ENCODE measurements around the gene MCC.

The MCC gene

DNA sequence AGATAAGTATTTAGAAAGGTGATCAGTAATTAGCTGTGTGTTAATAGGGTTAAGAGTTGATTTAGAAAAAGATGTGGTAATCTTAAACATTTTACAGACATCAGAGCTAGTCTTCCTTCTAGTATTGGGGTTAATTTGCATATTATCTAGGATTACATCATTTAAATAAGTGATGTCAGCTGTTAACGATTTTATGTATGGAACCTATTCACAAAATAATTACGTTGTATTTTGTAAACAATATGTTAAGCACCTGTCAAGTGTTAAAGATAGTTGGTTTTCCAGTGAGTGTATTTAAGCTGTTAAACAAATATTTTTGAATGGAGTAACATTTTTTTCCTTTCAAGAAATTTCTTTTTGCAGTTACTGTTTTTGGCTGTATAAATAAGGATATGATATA lies 509.4 kb downstream of the MCC start:
- Histone ChIP-seq H3K4me1 (ENCODE audit: control insufficient read depth in 1 of 2, insufficient read depth in 2 of 2, low read length in 2 of 2) (peaks cover 4 to 37% of the 10 kb centered on the region in 2 donors), H3K27me3 (ENCODE audit: low read depth, low read length) (no peaks in the 10 kb centered on the region), H3K27ac (ENCODE audit: low read length) (no peak overlapping the region), H3K36me3 (ENCODE audit: control insufficient read depth in 1 of 2, insufficient read depth in 2 of 2, low read length in 2 of 2) (peaks cover 0 to 3% of the 10 kb centered on the region in 2 donors), H3K4me3 (ENCODE audit: low read depth in 1 of 2, low read length in 2 of 2) (peak overlapping the region in 1 of 2 donors; percentile 45), H3K9me3 (ENCODE audit: control insufficient read depth in 1 of 2, low read length in 2 of 2) (no peaks in the 10 kb centered on the region)

DNA sequence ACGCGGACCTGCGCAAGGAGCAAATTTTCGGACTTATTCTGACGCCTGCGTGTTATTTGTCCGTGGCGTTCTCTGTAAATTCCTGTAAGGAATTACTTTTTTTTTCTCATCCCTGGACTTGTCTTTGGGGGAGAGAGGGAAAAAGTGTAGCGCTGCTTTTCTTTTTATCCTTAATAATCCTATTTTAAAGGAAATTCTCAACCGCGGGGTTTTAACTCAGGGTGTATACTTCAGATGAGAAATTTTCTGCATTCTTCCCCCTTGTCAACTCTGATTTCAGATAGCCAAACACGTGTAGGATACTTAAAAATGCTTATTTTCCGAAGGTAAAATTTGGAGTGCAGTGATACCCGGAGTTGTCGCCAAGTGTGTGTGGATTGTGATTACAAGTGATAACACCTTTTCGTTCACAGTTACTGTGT lies 510.8 kb downstream of the MCC start:
- Histone ChIP-seq H3K4me3 (ENCODE audit: low read depth in 1 of 2, low read length in 2 of 2) (peak overlapping the region; percentile 94), H3K9me3 (ENCODE audit: control insufficient read depth in 1 of 2, low read length in 2 of 2) (no peaks in the 10 kb centered on the region), H3K4me1 (ENCODE audit: control insufficient read depth in 1 of 2, insufficient read depth in 2 of 2, low read length in 2 of 2) (peaks cover 4 to 33% of the 10 kb centered on the region in 2 donors), H3K27me3 (ENCODE audit: low read depth, low read length) (no peaks in the 10 kb centered on the region), H3K36me3 (ENCODE audit: control insufficient read depth in 1 of 2, insufficient read depth in 2 of 2, low read length in 2 of 2) (no peaks in the 10 kb centered on the region), H3K27ac (ENCODE audit: low read length) (peak overlapping the region; percentile 88)

DNA sequence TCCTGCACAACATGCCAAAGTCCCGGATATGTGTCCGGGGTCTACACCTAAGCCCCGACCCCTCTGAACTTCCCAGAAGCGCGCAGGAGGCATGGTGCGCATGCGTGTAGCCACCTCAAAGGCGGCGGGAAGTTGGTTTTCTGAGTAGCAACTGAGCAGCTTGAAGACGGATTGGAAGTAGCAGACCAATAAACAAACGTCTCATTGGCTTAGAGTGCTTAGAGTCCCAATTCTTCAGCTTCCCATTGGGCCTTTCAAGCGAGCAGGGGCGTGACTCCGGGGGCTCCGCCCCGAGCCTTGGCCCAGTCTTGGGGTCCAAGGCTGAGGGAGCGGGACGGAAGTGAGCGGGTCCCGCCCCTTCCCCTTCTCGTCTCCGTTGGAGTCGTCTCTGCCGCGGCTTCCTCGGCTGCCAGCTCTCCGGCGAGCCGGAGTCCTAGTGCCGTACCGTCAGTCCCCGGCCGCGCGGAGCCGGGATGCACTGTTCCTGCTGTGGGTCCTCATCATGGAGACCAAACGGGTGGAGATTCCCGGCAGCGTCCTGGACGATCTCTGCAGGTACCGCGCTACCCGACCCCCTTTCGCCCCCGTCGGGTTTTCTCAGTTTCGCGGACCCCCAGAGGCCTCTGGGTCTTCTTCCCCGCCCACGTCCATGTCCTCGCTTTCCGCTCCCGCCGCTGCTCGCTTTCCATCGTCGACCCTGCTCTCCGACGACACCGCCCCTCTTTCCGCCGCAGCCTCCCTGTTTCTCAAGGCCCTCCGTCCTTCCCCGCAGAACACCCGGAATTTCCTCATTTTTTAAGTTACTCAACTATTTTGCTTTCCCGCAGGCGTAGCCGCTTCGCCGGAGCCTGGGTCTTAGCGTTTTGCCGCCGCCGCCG lies 511.6 kb downstream of the MCC start, which contains the start of gene DCP2:
DCP2 (plus strand) TSS at position 367 of the 878 bp plus-strand sequence; CDS start at position 503, 136 bp downstream.
- H3K27me3 ChIP-seq (ENCODE audit: low read depth, low read length), result no peaks in the 10 kb centered on the region

DNA sequence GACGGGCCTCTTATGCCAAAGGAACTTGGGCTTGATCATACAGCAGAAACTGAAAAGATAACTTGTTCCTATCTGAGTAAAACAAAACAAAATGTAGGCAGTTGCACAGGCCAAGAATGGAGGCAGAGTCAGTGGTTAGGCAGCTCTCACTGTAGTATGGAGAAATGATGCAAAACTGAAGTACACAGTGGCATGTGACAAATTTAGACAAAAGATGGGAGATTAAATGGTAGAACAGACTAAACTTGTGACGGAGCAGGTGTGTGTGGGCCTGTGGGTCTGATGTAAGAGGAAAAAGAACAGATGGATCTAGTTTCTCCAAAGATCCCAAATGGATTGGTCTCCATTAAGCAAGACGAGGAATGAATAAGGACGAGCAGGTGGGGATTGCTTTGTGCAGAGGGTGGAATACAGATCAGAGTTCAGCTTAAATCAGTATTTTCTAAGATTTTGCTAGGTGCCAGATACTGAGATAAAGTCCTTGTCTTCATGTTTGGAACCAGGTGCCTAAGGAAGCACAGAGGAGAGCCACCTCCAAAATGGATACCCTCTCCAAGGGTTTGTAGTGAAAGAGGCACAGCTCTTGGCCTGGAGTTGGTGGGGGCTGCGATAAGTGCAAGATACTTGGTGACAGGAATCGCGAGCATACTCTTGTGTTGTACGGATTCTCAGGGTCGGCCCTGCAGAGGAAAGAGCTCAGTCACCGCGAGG lies 512.4 kb downstream of the MCC start:
- no peaks in the 10 kb centered on the region for H3K9me3 ChIP-seq (ENCODE audit: control insufficient read depth in 1 of 2, low read length in 2 of 2)
- H3K27ac ChIP-seq (ENCODE audit: low read length), result peak overlapping the region; percentile 88
- peaks cover 4 to 32% of the 10 kb centered on the region in 2 donors for H3K4me1 ChIP-seq (ENCODE audit: control insufficient read depth in 1 of 2, insufficient read depth in 2 of 2, low read length in 2 of 2)
- H3K27me3 ChIP-seq (ENCODE audit: low read depth, low read length), result no peaks in the 10 kb centered on the region
- H3K36me3 ChIP-seq (ENCODE audit: control insufficient read depth in 1 of 2, insufficient read depth in 2 of 2, low read length in 2 of 2), result no peaks in the 10 kb centered on the region
- H3K4me3 ChIP-seq (ENCODE audit: low read depth in 1 of 2, low read length in 2 of 2), result peak overlapping the region; percentile 94

More for the DNA sequence above, 511.6 kb downstream of the MCC start, which contains the start of gene DCP2:
- Histone ChIP-seq H3K27ac (ENCODE audit: low read length) (peak within 1 kb of the TSS; percentile 88), H3K4me3 (ENCODE audit: low read depth in 1 of 2, low read length in 2 of 2) (peak within 1 kb of the TSS; percentile 94), H3K4me1 (ENCODE audit: control insufficient read depth in 1 of 2, insufficient read depth in 2 of 2, low read length in 2 of 2) (peaks cover 4 to 33% of the 10 kb centered on the region in 2 donors), H3K36me3 (ENCODE audit: control insufficient read depth in 1 of 2, insufficient read depth in 2 of 2, low read length in 2 of 2) (no peaks in the 10 kb centered on the region), H3K9me3 (ENCODE audit: control insufficient read depth in 1 of 2, low read length in 2 of 2) (no peaks in the 10 kb centered on the region)

DNA sequence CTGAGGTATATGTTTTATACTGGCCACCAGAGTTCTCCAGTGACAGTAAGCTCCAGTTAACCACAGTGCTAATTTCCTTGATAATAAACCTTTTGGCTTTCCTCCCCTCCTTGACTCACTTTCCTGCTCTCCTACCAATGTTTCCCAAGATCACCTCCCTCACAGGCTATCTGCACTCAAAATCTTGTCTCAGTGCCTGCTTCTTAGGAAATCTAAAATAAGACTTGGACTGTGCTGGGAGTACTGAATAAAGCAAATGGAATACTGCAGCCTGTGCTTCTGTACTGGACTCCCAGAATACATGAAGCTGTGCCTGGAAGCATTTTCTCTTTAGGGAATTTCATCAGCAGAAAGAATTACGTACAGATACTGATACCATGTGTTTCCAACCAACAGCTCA lies 513.4 kb downstream of the MCC start:
- Histone ChIP-seq H3K36me3 (ENCODE audit: control insufficient read depth in 1 of 2, insufficient read depth in 2 of 2, low read length in 2 of 2) (no peaks in the 10 kb centered on the region), H3K9me3 (ENCODE audit: control insufficient read depth in 1 of 2, low read length in 2 of 2) (no peaks in the 10 kb centered on the region), H3K4me3 (ENCODE audit: low read depth in 1 of 2, low read length in 2 of 2) (no peak overlapping the region), H3K27ac (ENCODE audit: low read length) (no peak overlapping the region), H3K27me3 (ENCODE audit: low read depth, low read length) (no peaks in the 10 kb centered on the region), H3K4me1 (ENCODE audit: control insufficient read depth in 1 of 2, insufficient read depth in 2 of 2, low read length in 2 of 2) (peaks cover 4 to 23% of the 10 kb centered on the region in 2 donors)

DNA sequence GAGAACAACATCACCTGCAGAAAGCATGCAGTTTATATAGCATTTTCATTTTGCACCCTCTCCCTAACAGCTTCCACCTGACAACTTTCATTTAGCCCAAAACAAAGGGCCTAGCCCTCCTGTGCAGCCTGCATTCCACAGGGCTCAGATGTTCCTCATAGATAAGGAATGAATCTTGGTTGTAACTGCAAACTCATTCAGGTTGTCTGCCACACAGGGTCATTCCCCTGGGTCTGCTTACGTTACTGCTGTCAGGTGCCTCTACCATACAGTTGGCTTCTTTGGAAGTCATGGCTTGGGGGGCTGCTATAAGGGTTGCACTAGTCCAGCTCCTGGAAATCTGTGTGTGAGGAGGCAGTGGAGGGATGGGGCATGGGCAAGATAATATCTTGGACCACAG lies 514.3 kb downstream of the MCC start:
- Histone ChIP-seq H3K36me3 (ENCODE audit: control insufficient read depth in 1 of 2, insufficient read depth in 2 of 2, low read length in 2 of 2) (no peaks in the 10 kb centered on the region), H3K4me1 (ENCODE audit: control insufficient read depth in 1 of 2, insufficient read depth in 2 of 2, low read length in 2 of 2) (peaks cover 4 to 15% of the 10 kb centered on the region in 2 donors), H3K9me3 (ENCODE audit: control insufficient read depth in 1 of 2, low read length in 2 of 2) (no peaks in the 10 kb centered on the region), H3K27ac (ENCODE audit: low read length) (no peak overlapping the region), H3K27me3 (ENCODE audit: low read depth, low read length) (no peaks in the 10 kb centered on the region), H3K4me3 (ENCODE audit: low read depth in 1 of 2, low read length in 2 of 2) (no peak overlapping the region)

DNA sequence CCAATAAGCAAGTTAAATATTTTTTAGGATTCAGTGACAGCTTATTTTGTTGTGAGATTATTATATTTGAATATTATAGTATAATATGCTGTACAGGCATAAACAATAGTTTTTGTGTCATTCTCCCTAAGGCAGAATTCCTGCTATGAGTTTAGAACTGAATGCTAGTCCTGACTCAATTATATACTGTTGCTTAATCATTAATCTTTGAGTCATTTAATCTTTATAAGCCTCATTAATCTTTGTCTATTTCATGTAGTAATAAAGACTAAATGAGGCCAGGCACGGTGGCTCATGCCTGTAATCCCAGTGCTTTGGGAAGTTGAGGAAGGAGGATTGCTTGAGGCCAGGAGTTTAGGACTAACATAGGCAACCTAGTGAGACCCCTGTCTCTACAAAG lies 515.2 kb downstream of the MCC start:
- no peaks in the 10 kb centered on the region for H3K27me3 ChIP-seq (ENCODE audit: low read depth, low read length)
- H3K4me1 ChIP-seq (ENCODE audit: control insufficient read depth in 1 of 2, insufficient read depth in 2 of 2, low read length in 2 of 2), result peaks cover 4 to 6% of the 10 kb centered on the region in 2 donors
- no peak overlapping the region for H3K4me3 ChIP-seq (ENCODE audit: low read depth in 1 of 2, low read length in 2 of 2)
- no peaks in the 10 kb centered on the region for H3K36me3 ChIP-seq (ENCODE audit: control insufficient read depth in 1 of 2, insufficient read depth in 2 of 2, low read length in 2 of 2)
- no peak overlapping the region for H3K27ac ChIP-seq (ENCODE audit: low read length)
- no peaks in the 10 kb centered on the region for H3K9me3 ChIP-seq (ENCODE audit: control insufficient read depth in 1 of 2, low read length in 2 of 2)
